SW 1271 (cell line): ENCODE data around the gene CEACAM19.
"Not testable (repeated sequence)": the region's sequence is repeated elsewhere in the genome, so short reads cannot be mapped to it uniquely, and the experiment has no call there.

Source experiments
- DNase-seq, 2 experiments: peaks; one replicate each; lab custom pipeline; 2025; lab: John Stamatoyannopoulos, UW

Gene CEACAM19, protein sequence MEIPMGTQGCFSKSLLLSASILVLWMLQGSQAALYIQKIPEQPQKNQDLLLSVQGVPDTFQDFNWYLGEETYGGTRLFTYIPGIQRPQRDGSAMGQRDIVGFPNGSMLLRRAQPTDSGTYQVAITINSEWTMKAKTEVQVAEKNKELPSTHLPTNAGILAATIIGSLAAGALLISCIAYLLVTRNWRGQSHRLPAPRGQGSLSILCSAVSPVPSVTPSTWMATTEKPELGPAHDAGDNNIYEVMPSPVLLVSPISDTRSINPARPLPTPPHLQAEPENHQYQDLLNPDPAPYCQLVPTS

DNA sequence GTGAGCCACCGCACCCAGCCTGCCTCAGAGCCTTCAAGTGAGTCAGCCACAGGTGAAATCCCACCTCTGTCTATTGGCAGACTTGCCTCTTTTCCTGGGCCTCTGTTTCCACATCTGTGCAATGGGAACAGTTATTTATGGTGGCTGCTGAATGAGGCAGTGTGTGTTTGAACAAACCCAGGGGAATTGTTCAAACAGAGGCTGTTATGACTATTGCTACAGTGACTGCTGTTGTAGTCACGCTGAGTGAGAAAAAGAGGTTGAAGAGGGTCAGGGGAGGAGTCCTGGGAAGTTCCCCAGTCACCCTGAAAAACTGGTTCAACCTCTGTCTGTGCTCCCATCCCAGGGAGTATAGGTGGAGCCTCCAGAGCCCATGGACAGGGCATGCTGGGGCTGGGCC lies at the start of gene CEACAM19:
TSS of gene CEACAM19 (plus strand) at position 83 of the 400 bp plus-strand sequence. CDS start 450 bp downstream, outside the sequence.
- DNase-seq: no peak

DNA sequence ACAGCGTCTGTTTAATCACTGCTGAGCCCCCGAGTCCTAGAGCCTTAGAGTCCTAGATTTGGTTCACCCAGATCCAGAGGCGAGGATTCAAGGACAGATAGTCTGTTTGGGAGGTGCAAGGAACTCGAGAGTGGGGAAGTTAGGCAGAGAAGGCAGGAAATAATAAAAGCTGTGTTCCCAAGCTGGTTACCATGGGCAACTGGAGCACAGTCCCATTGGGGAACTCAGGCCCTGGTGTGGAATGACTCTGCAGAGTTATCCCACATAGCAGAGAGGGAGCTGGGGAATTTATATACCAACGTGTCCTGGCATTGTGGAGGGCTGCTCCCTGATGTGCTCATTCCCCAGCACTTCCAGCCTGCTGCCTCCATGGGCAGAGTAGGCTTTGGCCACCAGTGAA lies 48.2 kb upstream of the CEACAM19 start:
- no peak for DNase-seq

DNA sequence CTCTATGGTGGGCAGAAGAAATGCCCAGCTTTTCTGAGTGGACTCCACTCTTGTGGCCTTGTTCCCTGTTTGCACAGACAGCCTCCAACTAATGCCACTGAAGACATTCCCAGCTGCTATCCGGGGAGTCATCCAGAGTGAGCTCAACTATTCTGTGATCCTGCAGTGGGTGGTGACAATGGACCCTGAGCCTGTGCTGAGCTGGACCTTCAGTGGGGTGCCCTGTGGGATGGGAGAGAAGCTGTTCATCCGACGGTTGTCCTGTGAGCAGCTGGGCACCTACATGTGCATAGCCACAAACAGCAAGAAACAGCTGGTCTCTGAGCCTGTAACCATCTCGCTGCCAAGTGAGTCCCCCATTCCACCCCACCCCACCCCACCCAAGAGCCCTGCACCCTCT lies 47.7 kb upstream of the CEACAM19 start:
- no peak for DNase-seq

DNA sequence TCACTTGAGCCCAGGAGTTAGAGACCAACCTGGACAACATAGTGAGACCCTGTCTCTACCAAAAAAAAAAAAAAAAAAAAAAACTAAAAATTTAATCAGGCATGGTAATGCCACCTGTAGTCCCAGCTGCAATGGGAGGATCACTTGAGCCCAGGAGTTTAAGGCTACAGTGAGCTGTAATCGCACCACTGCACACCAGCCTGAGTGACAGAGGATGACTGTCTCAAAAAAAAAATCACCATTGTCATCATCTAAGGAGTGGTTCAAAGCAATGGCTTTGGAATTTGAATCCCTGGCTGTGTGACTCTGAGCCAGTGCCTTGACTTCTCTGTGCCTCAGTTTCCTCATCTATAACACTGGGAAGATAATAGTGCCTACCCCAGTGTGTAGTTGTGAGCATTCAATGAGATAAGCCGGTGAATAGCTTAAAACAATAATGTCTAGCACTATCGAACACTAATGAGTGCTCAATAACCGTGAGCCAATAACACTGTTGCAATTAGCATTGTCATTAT lies 46.4 kb upstream of the CEACAM19 start:
- no peak for DNase-seq

DNA sequence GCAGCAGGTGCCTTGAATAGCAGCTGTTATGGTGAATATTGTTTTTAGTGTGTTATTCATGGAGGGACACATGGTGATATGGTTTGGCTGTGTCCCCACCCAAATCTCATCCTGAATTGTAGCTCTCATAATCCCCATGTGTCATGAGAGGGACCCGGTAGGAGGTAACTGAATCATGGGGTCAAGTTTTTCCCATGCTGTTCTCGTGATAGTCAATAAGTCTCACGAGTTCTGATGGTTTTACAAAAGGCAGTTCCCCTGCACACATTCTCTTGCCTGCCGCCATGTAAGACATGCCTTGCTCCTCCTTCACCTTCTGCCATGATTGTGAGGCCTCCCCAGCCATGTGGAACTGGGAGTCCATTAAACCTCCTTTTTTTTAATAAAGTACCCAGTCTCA lies 45.6 kb upstream of the CEACAM19 start:
- not testable (repeated sequence) for DNase-seq

DNA sequence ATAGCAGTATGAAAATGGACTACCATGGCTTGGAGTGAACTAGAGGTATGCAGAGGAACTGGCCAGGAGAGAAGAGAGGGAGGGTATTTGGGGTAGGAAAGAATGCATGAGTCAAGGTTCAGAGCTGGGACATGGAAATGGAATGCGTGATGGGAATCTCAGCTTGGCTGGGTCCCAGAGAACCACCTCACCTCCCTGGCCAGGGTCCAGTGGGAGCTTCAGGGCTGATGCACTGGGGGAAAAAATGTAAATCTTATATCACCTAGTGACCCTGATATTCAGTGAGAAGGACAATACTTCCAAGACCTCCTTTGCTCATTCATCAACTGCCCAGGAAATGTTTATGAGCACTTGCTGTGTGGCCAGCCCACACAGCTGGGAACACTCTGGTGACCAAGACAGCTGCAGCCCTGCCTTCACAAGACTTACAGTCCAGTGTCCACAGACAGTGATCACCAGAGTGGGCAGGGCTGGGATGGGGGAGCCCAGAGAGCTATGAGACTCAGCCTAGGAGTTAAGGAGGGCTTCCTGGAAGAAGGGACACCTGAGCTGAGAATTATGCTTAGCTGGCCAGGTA lies 45.1 kb upstream of the CEACAM19 start:
- DNase-seq: peak; percentile 71 to 85

DNA sequence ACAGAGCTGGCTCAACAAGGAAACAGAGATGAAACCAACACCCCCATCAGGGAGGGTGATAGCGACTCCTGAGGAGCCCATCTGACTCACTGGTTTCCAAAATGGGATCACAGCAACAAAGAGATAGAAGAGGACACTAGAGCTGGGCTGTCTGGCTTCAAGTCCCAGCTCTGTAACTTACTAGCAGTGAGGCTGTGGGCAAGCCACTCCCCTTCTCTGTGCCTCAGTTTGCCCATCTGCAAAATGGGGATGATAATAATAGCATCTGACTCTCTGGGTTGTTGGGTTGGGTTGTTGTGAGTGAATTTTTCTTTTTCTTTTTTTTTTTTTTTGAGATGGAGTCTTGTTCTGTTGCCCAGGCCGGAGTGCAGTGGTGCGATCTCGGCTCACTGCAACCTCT lies 43.7 kb upstream of the CEACAM19 start:
- no peak for DNase-seq

DNA sequence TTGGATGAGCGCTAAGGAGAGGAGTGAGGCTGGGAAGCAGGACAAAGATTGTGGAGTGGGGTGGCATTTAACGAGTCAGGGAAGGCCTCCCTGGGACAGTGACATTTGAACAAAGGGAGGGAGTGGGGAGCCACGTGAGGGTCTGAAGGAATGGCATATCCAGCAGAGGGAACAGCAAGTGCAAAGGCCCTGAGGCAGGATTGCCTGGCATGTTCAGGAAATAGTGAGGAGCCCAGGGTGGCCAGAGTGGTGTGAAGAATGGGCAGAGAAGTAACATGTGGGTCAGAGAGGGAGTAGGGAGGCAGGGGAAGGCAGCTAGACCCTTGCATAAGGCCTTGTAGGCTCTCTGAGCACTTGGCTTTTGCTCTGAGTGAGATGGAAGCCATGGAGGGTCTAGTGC lies 42.5 kb upstream of the CEACAM19 start:
- no peak for DNase-seq

DNA sequence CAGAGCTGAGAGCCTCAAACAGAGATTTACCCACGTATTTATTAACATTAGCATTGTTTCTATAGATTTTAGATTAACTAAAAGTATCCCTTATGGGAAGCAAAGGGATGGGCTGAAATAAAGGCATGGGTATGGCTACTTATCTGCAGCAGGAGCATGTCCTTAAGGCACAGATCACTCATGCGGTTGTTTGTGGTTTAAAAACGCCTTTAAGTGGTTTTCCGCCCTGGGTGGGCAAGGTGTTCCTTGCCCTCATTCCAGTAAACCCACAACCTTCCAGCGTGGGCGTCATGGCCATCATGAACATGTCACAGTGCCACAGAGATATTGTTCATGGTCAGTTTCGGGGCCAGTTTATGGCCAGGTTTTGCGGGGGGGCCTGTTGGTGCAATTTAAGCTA lies 39.7 kb upstream of the CEACAM19 start:
- DNase-seq: not testable (repeated sequence)

DNA sequence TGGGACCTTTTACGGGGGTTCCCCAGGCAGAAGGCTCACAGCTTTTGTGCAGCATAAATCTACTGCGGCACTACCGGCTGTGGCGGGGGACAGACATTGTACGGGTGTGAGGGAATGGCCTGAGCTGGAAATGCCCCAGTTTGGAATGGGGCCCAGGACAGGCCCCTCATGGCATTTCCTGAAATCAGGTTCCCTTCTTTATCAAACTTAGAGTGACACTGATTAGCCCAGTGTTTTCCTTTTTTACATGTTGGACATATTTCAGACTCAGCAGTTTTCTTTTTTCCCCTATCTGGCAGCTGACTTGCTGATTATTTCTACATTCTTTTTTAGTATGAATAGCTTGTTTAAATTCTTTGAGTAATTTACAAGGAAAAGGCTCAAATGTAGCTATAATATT lies 37.2 kb upstream of the CEACAM19 start:
- not testable (repeated sequence) for DNase-seq

DNA sequence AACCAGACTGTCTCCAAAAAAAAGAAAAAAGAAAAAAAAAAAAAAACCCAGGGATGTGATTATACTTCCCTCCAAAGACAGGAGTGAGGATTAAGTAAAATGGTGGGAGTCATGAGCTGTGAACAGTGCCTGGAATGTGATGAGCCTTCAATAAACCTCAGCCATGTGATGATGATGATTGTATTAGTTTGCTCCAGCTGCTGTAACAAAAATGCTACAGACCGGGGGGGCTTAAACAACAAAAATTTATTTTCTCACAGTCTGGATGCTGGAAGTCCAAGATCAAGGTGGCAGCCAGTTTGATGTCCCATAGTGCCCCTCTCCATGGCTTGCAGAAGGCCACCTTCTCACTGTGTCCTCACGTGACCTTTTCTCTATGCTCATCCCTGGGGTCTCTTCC lies 36.5 kb upstream of the CEACAM19 start:
- no peak for DNase-seq

DNA sequence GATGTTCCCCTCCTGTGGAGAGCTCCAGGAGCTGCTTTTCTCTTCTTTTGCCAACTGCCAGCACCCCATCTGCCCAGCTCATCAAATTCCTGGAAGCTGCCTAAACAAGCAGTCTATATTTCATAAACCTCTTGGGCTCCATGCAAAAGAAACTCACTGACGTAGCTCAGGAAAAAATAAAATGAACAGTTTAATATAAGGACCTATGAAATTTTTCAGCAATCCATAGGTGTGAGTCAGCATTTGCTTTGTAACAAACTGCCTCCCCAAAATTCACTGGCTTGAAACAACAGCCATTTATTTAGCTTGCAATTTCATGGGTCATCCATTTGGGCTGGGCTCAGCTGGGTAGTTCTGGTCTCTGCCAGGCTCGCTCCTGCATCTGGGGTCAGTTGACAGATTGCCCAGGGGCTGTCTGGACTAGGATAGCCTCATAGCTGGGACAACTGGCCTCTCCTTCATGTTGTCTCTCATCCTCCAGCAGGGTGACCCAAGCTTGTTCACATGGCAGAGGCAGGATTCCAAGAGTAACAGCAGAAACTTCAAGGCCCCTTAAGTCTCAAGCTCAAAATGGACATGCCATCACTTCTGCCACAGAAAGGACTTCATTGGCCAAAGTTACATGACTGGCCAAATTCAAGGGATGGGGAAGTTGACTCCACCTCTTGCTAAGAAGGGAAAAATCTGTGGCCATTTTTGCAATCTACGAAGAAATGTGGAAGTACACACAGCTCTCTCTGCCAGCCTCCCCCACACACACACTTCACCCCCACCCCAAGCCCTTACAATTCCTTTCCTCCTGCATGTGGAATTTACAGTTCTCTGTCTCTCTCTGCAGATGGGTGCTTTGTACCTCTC lies 35.5 kb upstream of the CEACAM19 start:
- no peak for DNase-seq

DNA sequence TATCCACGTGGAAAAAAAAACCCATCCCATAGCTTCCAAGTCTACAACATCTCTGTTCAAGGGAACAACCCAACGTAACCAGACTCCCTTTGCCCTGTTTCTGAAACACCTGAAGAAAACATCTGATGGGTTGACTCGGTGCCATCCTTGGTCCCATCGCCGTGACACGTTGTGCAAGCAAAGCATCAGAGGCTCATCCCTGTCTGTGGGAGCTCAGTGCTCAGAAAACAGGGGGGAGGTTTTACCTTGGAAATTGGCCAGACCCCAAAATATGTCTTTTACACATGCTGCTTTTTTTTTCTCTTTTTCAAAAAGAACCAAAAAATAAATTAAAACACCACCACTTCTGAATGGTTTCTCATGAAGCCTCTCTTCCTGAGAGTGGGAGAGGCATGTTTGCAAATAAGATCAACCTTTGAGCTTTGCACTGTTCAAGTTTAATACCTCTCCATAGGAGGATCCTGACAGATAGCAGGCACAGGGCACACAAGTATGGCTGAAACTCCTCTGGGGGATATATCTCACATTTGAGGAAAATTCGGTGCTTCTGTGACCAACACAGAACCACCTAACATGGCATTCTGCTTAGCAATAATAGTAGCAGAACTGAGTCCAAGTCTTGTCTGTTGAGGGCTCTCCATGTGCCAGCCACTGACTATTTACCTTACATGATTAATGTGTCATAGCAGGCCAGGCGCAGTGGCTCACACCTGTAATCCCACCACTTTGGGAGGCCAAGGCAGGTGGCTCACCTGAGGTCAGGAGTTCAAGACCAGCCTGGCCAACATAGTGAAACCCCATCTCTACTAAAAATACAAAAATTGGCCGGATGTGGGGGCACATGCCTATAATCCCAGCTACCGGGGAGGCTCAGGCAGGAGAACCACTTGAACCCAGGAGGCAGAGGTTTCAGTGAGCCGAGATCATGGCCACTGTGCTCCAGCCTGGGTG lies 34.6 kb upstream of the CEACAM19 start:
- no peak for DNase-seq

DNA sequence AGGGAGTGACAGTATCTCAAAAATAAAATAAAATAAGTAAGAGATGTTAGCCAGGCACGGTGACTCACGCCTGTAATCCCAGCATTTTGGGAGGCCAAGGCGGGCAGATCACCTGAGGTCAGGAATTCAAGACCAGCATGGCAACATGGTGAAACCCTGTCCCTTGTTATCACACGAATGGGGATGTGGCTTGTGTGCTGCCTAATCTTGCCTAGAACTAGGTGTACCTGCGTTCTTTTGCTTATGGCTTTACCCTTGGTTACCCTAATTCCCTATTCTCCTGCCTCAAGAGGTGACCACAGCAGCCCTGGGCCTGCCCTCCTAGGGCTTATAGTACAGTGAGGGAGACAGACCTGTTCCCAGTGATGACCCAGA lies 33.9 kb upstream of the CEACAM19 start:
- no peak for DNase-seq

DNA sequence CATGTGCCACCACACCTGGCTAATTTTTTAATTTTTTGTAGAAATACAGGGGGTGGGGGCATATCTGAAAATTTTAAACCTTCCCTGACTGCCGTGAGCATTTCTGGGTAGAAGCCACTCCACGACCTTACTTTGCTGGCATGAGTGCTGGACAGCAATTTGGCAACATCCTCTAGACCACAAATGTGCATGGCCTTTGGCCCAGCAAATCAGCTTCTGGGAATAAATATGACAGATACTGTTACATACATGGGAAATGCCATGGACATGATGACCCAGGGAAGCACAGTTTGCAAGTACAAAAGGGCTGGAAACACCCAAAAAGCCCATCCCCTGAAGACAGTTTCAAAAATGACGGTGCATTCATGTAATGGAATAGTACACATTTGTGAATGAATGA lies 30.8 kb upstream of the CEACAM19 start:
- no peak for DNase-seq

DNA sequence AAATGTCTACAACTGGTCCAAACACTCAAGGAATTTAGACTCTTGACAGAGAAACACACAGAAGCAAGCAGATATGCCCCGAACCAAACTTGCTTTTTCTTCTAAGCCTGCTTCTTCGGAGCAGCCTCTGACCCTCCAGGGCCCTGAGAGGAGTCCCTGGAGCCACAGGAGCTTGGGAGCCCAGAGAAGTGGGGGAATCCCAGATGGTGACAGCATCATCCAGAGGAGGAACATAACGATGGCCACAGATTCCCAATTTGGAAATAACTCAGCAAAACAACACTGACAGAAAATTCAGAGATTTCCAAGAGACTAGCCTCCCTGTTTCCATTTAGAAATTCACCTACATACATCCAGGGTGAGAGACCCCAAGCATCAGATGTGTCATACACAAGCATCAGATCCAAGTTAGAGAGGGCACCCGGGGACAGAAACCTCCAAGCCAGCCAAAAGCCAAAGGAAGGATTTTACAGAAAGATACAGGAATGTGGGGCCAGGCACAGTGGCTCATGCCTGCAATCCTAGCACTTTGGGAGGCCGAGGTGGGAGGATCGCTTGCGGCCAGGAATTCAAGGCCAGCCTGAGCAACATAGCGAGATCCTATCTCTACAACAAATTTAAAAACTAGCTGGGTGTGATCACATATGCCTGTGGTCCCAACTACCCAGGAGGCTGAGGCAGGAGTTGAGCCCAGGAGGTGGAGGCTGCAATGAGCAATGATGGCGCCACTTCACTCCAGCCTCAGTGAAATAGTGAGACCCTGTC lies 29.6 kb upstream of the CEACAM19 start:
- DNase-seq: no peak

DNA sequence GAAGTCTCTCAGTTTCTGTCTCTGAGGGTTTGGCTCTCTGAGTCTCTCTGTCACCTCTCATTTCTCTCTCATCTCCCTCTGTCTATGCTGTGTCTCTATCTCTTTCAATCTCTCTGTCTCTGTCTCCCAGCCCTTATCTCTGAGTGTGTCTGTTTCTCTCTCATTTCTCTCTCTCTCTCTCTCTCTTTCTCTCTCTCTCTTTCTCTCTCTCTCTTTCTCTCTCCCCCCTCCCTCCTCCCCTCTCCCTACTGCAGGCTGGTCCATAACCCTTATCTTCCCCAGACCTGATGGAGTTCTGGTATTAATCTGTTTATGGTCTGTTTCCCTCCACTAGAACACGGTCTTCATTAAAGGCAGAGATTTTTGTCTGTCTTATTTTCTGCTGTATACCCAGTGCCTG lies 28.9 kb upstream of the CEACAM19 start:
- no peak for DNase-seq

DNA sequence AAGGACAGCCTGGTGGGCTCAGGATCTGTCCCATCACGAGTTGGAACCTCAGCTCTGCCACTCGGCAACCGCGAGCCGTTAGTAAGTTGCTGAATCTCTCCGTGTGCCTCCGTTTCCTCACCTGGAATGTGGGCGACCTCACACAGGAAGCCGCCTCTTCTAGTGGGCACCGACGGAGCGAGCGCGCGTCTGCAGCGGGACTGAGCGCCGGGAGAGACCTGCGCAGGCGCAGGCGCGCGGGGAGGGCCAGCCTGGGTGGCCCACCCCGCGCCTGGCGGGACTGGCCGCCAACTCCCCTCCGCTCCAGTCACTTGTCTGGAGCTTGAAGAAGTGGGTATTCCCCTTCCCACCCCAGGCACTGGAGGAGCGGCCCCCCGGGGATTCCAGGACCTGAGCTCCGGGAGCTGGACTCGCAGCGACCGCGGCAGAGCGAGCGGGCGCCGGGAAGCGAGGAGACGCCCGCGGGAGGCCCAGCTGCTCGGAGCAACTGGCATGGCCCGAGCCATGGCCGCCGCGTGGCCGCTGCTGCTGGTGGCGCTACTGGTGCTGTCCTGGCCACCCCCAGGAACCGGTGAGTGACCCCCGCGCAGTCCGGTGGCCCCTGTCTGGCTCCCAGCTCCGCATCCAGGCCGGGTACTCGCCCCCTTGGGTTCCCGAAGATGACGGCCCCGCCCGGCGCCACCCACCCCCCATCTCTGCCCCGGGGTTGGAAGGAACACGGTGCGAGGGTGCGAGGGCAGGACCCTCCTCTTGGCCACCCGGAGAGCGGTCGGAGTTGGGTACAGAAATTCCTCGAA lies 27.5 kb upstream of the CEACAM19 start, which contains the start of gene PVR:
TSS of gene PVR (plus strand) at position 306 of the 797 bp plus-strand sequence. CDS start at position 493, 187 bp downstream.
- peak; percentile 48 to 60 for DNase-seq

DNA sequence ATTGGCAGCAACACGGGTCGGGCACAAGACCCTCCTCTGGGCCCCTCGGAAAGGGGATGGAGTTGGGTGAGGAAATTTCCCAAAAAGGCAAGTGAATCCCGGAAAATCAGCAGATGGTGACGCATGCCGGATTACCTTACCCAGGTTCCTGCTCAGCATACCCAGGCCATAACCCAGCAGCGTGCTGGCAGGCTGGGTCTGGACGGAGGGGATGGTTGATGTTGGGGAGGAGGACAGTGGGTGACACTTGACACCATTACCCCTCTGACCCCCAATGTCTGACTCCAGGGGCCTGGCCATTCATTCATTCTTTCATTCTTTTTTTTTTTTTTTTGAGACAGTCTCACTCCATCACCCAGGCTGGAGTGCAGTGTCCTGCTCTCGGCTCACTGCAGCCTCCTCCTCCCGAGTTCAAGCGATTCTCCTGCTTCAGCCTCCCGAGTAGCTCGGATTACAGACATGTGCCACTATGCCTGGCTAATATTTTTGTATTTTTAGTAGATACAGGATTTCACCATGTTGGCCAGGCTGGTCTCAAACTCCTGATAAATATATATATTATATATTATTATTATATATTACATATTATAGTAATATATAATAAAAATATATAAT lies 26.8 kb upstream of the CEACAM19 start:
- DNase-seq: no peak
